SKM-1 treated with dmso at 0.1 percent for 144 hours (cell line): ENCODE measurements around the gene AHRR.

ENCODE experiments used
- DNase-seq: peaks from one replicate; lab custom pipeline; 2025; ENCODE audit not compliant: unreplicated experiment; lab: John Stamatoyannopoulos, UW

The AHRR gene

DNA sequence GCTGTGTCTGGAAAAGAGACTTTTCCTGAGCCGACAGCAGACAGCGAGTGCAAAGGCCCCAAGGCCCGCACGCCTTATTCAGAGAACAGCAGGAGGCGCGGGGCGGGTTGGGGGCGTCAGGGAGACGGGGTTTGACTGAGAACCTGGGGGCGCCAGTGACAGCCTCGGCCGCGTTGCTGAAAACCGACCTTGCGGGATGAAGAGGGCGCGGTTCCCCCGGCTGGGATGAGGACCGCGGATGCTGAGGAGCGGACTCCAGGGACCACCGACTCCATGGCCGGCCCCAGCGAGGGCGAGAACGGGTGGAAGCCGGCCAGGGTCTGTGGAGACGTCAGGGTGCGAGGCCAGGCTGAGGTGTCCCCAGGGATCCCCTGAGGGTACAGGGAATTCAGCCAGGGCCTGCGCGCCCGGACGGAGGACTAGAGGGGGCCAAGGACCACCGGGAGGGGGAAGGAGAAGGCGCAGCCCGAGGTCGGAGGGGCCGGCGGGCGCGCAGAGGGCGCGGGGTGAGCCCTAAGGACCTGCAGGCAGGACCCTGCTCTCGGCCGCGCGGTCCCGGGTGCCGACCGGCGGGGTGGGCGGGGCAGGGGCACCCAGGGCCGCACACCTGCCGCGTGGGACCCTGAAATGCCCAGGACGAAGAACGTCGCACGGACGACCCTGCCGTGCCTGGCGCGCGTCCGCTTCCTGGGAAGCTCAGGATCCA is 837 bp upstream of the AHRR start:
- no peak for DNase-seq

- DNase-seq, result no peak
Observed at GRCh38 chr5:321726-322251, 275 bp downstream of the AHRR start.

- DNase-seq, result no peak
Observed at GRCh38 chr5:322281-322941, 897 bp downstream of the AHRR start.

- no peak for DNase-seq
Observed at GRCh38 chr5:322942-323879, 1.7 kb downstream of the AHRR start.

DNA sequence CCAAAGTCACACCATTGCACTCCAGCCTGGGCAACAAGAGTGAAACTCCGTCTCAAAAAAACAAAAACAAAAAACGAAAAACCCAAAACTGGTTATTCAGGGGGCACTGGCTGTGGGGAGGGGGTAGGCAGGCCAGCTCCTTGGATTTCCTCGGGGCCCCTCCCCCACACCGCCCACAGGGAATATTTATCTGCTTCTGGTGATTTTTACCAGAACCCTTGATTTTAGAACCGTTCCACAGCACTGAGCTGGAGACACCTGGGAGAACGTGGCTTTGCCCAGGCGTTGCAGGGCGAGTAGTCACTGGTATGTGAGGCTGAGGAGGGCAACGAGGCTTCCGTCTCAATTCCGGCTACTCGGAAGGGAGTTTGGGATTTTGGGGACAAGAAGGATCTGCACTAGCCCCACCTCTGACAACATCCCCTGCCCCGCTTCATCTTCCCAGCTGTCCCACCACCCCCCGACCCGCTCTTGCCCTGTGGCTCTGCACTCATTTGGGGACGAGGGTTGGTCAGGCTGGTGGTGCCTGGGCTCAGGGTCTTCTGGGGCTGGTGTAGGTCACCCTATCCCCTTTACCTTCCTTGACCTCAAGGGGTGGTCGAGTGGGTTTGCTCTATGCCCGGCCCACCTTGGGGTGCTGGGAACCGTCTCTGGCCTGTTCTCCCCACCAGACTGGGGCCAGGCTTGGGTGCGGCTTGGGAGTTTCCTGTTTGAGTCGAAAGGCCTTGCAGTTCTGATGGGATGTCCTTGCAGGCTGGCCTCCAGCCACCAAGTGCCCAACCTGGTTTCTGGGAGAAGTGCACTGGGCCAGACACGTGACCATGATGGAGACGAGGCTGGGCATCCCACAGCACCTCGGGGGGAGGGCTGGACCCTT is 3.5 kb downstream of the AHRR start:
- DNase-seq, result no peak

DNA sequence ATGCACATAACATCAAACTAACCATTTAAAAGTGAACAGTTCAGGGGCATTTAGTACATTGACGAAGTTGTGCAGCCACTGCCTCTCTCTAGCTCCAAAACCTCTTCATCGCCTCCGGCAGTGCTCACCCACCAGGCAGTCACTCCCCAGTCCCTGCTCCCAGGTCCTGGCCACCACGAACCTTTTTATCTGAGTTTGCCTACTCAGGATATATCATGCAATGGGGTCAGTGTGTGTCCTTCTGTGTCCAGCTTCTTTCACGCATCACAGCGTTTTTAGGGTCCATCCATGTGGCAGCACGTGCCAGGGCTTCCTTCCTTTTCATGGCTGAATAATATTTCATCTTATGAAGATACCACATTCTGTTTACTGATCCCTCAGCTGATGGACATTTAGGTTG is 4.6 kb downstream of the AHRR start:
- no peak for DNase-seq

GRCh38 chr5:329121-329735 is 7.7 kb downstream of the AHRR start:
- no peak for DNase-seq

GRCh38 chr5:329768-330167 is 8.3 kb downstream of the AHRR start:
- DNase-seq, result no peak

DNA sequence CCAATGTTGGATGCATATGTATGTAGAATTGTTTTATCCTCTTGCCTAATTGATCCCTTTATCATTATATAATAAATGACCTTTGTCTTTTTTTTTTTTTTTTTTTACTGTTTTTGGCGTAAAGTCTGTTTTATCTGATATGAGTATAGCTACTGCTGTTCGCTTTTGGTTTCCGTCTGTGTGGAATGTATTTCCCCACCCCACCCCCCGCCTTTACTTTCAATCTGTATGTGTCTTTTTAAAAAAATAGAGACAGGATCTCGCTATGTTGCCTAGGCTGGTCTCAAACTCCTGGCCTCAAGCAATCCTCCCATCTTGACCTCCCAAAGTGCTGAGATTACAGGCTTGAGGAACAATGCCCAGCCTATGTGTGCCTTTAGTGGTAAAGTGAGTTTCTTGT is 11.3 kb downstream of the AHRR start:
- no peak for DNase-seq

DNA sequence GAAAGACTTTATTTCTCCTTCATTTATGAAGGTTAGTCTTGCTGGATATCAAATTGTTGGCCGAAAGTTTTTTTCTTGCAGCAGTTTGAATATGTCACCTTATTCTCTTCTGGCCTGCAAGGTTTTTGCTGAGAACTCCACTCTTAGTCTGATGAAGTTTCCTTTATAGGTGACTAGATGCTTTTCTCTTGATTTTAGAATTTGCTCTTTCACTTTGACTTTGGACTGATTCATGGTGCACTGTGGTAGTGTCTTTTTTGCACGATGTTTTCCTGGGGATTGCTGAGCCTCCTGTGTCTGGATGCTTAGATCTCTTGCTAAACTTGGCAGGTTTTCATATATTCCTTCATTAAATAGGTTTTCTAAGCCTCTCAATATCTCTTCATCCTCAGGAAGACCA is 12.4 kb downstream of the AHRR start:
- DNase-seq, result no peak

DNA sequence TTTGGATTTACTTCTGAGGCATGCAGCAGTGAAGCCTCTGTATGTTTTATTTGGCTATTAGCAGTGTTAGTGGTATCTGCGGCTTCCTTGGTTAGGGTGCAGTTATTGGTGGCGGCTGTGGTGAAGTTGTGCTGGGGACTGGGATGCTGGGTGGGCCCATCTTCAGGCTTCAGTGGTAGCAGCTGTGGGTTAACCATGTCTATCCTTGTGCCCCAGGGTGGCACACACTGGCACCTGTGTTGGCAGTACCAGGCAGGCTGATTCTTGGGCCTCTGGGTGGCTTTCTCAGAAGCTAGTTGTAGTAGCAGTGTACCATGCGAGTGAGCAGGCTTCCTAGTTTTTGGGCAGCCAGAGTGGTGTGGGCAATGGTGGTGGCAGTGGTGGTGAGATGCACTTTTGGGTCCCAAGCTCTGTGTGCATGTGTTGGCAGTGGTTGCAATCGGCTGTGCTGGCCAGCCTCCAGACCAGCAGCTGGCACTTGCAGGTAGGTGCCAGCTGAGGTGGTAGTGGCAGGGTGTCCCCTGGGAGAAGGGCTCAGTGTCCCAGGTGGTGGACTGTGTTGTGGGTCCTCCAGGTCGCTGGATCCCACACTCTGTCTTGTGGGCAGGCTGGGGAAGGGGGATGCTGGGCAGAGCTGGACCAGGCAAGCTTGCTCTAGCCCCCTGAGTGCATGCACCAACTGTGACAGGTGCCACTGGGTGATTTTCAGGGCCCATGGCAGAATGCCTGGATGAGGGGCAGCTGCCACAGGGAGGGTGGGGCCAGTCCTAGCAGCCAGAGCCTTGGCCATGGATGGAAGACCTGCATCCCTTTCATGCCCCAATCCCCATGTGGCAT is 13.6 kb downstream of the AHRR start:
- no peak for DNase-seq

- DNase-seq, result no peak
Observed at GRCh38 chr5:335740-336038, 14.2 kb downstream of the AHRR start.

- DNase-seq, result no peak
Observed at GRCh38 chr5:337563-338130, 16.1 kb downstream of the AHRR start.

DNA sequence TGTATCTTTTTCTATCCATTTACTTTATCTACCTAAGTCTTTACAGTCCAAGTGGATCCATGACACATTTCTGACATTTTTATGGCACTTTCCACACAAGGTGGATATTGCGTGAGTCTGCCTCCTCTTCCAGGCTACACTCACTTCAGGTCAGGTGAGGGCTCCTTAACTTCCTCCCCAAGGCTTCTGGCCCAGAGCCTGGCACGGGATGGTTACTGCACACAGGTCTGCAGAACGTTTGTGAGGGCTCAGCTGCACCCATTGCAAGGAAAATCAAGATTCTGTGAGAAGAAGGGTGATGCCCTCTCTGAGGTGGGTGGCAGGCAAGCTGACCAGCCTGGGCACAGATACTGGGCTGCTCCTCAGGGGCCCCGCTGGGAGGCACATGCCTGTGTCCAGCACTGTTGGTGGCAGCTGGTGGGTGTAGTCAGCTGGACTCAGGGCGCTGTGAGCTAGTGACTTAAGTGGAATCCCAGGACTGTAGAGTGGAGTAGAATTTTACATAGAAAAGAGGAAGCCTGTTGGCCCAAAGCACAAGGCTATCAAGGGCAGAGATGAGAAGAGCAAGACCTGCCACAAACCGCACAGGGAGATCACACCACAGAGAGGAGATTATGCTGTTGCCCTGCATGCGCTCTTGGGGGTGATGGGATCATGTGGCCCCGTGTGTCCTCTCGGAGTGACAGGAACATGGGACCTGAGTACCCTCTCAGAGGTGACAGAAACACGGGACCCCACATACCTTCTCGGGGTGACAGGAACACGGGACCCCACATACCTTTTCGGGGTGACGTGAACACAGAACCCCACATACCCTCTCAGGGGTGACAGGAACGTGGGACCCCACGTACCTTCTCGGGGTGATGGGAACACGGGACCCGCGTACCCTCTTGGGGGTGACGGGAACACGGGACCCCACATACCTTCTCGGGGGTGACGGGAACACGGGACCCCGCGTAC is 21.3 kb downstream of the AHRR start:
- no peak for DNase-seq

DNA sequence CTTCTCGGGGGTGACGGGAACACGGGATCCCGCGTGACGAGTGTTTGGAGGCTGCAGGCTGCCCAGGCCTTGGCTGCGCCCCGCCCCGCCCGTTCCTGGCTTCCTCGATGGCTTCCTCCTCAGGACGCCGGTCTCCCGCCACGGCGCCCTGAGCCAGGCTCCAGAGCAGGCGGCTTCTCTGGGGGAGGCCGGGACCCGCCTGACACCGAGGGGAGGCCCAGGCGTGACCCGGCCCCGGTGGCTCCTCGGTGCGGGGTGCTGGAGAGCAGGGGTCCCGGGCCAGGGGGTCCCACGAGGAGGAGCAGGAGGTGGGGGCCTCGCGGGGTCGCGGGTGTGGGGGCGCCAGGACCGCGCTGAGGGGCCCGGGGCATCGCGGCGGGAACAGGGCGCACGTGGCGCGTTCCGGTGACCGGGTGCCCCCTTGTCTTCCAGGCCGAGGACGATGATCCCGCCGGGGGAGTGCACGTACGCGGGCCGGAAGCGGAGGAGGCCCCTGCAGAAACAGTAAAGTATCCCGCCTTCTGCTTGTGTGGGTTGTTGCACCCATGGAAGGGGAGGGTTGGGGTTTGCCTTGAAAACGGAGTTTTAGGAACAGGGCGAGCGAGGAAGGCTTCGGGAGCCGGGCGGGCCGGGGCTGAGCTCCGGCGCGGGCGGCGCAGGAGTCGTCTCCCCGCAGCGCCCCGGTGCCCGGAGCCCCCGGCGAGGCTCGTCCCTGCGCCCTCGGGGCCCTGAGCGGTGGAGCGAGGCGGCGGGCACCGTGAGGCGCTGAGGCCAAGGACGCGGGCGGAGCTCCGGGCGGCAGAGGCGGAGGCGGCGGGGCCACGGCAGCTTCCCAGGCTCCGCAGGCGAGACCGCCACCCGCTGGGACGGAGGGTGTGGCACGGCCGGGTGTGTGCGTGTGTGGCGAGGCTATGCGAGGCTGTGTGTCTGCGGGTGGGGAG is 22.2 kb downstream of the AHRR start:
- no peak for DNase-seq

- no peak for DNase-seq
Observed at GRCh38 chr5:344668-345067, 23.2 kb downstream of the AHRR start.
